Adrenal gland (tissue), 12 donors: ENCODE measurements around the gene FAM120B. TPM values are rescaled to one million over a fixed set of nuclear protein-coding genes. Genes with fewer than 3 reads are reported as not detected.

Source experiments
- DNase-seq, 7 donors: peaks; one replicate each; pipeline ENCODE4 v3.0.0-alpha.2; 2019 to 2020
- H3K27ac ChIP-seq, 5 donors: fragments of 200-600 bp; sonication (generic) in 4 of 5; 1 replicate in 3 of 5; 2 replicates in 2 of 5; pipeline versions ENCODE4 v1.5.1 to v1.8.0; 2016 to 2020; ENCODE audit warnings: mild to moderate bottlenecking in 1 of 5
- H3K27me3 ChIP-seq: fragments of 200-600 bp; 2 replicates; pipeline ENCODE4 v1.8.0; 2021
- H3K36me3 ChIP-seq, 2 donors: fragments of 200-600 bp; replicated peaks in 1 of 2; 1 replicate in 1 of 2; 2 replicates in 1 of 2; pipeline versions ENCODE4 v1.5.1 to v1.8.0; 2018 to 2022
- H3K4me1 ChIP-seq, 2 donors: fragments of 200-600 bp; replicated peaks in 1 of 2; 1 replicate in 1 of 2; 2 replicates in 1 of 2; pipeline versions ENCODE4 v1.5.1 to v1.8.0; 2018 to 2021
- H3K4me3 ChIP-seq, 4 donors: fragments of 200-600 bp; sonication (generic) in 3 of 4; one replicate each; pipeline ENCODE4 v1.5.1; 2016 to 2018
- H3K9me3 ChIP-seq, 3 donors: fragments of 200-600 bp; sonication (generic) in 1 of 3; replicated peaks in 1 of 3; 1 replicate in 2 of 3; 2 replicates in 1 of 3; pipeline versions ENCODE4 v1.5.1 to v1.8.0; 2016 to 2021
- CTCF ChIP-seq, 6 experiments: fragments of 450-650 bp in 4 of 6; fragments of 200-600 bp in 2 of 6; sonication (generic) in 1 of 6; IDR thresholded peaks; 1 replicate in 5 of 6; 2 replicates in 1 of 6; pipeline versions ENCODE4 v1.5.1 to v1.8.0; 2016 to 2021; ENCODE audit warnings: antibody characterized with exemption in 6 of 6, mild to moderate bottlenecking in 2 of 6, moderate library complexity in 1 of 6
- POLR2A ChIP-seq, 2 donors: fragments of 450-650 bp; IDR thresholded peaks; one replicate each; pipeline ENCODE4 v1.6.1; 2017; ENCODE audit warnings: antibody characterized with exemption in 2 of 2, mild to moderate bottlenecking in 2 of 2, moderate library complexity in 1 of 2
- WGBS, 4 donors: extraction: QIAGEN DNeasy Blood & Tissue Kit in 2 of 4; methylation state at CpG; one replicate each; pipeline versions ENCODE4 v1.1.5 to v1.1.7; 2013 to 2017; 5-methylcytosine and 5-hydroxymethylcytosine counted together
- intact Hi-C, 2 donors: fragments of 100-400 bp; cut with DNase I; formaldehyde crosslinking; loops; one replicate each; pipeline versions ENCODE4 v1.14.1 to v1.15.0; 2022 to 2023
- polyA plus RNA-seq, 3 donors: library from polyadenylated mRNA; stranded (reverse); fragments of 200-250 nt in 2 of 3; fragments of 350-450 nt in 1 of 3; fragmentation: Illumina TruSeq in 1 of 3; extraction: RNeasy Lipid Tissue Mini Kit (QIAGEN cat#74804) in 1 of 3; gene quantifications; one replicate each; pipeline ENCODE4 v1.2.3, GENCODE V29; 2013 to 2014
- total RNA-seq, 9 donors: library from RNA; depleted of rRNA in 4 of 9; stranded (reverse); fragments of >200 nt in 4 of 9; fragments of 120-200 nt in 1 of 9; fragmentation: NEBNext Ultra II Directional in 1 of 9; extraction: Animal tissue kit (Norgen Biotek cat#: 25700) in 1 of 9; gene quantifications; one replicate each; pipeline versions ENCODE4 v1.1.0 to v1.2.4, GENCODE V29; 2013 to 2023
- donor health status: healthy with polysubstance abuse.
- donor health status: Bipolar disorder and iron deficiency.
- donor health status: DM: yes; HTN: yes; CAD: no.
- donor health status: DM: no; HTN: no; CAD: no.
- donor health status: DM: no; HTN: no; CAD: no.
- donor health status: DM: yes; HTN: yes; CAD: no.

The FAM120B gene
- total and polyA plus RNA-seq, 12 donors = 12.4 to 42.0 (median 27.4) TPM

GRCh38 chr6:170270984-170271593 lies 35.5 kb upstream of the FAM120B start:
- intact Hi-C loops = no loop called here
- no peak for DNase-seq
- 89 to 93% (median 92%) methylated on average over 15 to 19 of the region's 19 CpGs for WGBS, 4 donors

GRCh38 chr6:170271771-170272314 lies 34.7 kb upstream of the FAM120B start:
- Histone ChIP-seq H3K9me3 (no peaks in the 10 kb centered on the region), H3K4me1 (peaks cover 0 to 6% of the 10 kb centered on the region in 2 donors), H3K27me3 (no peaks in the 10 kb centered on the region), H3K36me3 (no peaks in the 10 kb centered on the region), H3K27ac (no peak overlapping the region), H3K4me3 (peak overlapping the region in 1 of 4 donors; percentile 29)
- 75 to 88% (median 80%) methylated on average over 30 to 32 of the region's 32 CpGs for WGBS, 4 donors
- TF ChIP-seq CTCF (IDR thresholded peaks at IDR 0.05) (no peak), POLR2A (IDR thresholded peaks at IDR 0.05) (no peak)
- DNase-seq = peak in 5 of 7 donors; percentile 42 to 72 (median 52)
- intact Hi-C loops = no loop called here

More at GRCh38 chr6:170270984-170271593, 35.5 kb upstream of the FAM120B start:
- no peaks in the 10 kb centered on the region for H3K27me3 ChIP-seq
- no peaks in the 10 kb centered on the region for H3K36me3 ChIP-seq
- H3K27ac ChIP-seq = no peak overlapping the region
- TF ChIP-seq CTCF (IDR thresholded peaks at IDR 0.05) (no peak), POLR2A (IDR thresholded peaks at IDR 0.05) (no peak)
- no peaks in the 10 kb centered on the region for H3K9me3 ChIP-seq
- H3K4me3 ChIP-seq = no peak overlapping the region
- H3K4me1 ChIP-seq = peaks cover 0 to 2% of the 10 kb centered on the region in 2 donors

GRCh38 chr6:170272341-170273065 lies 34.1 kb upstream of the FAM120B start:
- WGBS, 4 donors = 71 to 83% (median 81%) methylated on average over 20 to 30 of the region's 30 CpGs
- Histone ChIP-seq H3K36me3 (no peaks in the 10 kb centered on the region), H3K27me3 (no peaks in the 10 kb centered on the region), H3K4me3 (no peak overlapping the region), H3K4me1 (peaks cover 0 to 6% of the 10 kb centered on the region in 2 donors), H3K9me3 (no peaks in the 10 kb centered on the region), H3K27ac (no peak overlapping the region)
- intact Hi-C loops = no loop called here
- DNase-seq = no peak
- TF ChIP-seq POLR2A (IDR thresholded peaks at IDR 0.05) (no peak), CTCF (IDR thresholded peaks at IDR 0.05) (no peak)

GRCh38 chr6:170273191-170273590 lies 33.4 kb upstream of the FAM120B start:
- DNase-seq = no peak
- intact Hi-C loops = no loop called here
- no peak overlapping the region for H3K4me3 ChIP-seq
- H3K9me3 ChIP-seq = no peaks in the 10 kb centered on the region
- H3K27me3 ChIP-seq = no peaks in the 10 kb centered on the region
- H3K27ac ChIP-seq = no peak overlapping the region
- peaks cover 0 to 6% of the 10 kb centered on the region in 2 donors for H3K4me1 ChIP-seq
- TF ChIP-seq POLR2A (IDR thresholded peaks at IDR 0.05) (no peak), CTCF (IDR thresholded peaks at IDR 0.05) (no peak)
- H3K36me3 ChIP-seq = no peaks in the 10 kb centered on the region
- 90 to 95% (median 91%) methylated on average over 14 to 23 of the region's 23 CpGs for WGBS, 4 donors
